Measurements from ENCODE around the gene GALNT6.

The GALNT6 gene

DNA sequence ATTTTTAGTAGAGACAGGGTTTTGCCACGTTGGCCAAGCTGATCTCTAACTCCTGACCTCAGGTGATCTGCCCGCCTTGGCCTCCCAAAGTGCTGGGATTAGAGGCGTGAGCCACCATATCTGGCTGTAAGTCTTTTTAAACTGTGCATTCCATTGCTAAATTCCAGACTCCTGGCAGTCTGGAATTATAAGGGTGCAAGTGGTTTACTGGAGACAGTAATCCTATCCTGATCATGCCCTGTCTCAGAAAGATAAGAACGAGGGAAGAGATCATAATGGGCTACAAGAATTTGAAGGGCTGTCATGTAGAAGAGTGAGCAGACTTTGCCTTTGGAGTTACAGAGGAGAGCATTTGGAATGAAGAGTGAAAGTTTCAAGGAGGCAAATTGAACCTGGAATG lies 26.6 kb upstream of the GALNT6 start:
- TF ChIP-seq, protein P1, sequence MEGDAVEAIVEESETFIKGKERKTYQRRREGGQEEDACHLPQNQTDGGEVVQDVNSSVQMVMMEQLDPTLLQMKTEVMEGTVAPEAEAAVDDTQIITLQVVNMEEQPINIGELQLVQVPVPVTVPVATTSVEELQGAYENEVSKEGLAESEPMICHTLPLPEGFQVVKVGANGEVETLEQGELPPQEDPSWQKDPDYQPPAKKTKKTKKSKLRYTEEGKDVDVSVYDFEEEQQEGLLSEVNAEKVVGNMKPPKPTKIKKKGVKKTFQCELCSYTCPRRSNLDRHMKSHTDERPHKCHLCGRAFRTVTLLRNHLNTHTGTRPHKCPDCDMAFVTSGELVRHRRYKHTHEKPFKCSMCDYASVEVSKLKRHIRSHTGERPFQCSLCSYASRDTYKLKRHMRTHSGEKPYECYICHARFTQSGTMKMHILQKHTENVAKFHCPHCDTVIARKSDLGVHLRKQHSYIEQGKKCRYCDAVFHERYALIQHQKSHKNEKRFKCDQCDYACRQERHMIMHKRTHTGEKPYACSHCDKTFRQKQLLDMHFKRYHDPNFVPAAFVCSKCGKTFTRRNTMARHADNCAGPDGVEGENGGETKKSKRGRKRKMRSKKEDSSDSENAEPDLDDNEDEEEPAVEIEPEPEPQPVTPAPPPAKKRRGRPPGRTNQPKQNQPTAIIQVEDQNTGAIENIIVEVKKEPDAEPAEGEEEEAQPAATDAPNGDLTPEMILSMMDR (IDR thresholded peaks at IDR 0.05; ENCODE audit: low read depth, low read length): no peak

DNA sequence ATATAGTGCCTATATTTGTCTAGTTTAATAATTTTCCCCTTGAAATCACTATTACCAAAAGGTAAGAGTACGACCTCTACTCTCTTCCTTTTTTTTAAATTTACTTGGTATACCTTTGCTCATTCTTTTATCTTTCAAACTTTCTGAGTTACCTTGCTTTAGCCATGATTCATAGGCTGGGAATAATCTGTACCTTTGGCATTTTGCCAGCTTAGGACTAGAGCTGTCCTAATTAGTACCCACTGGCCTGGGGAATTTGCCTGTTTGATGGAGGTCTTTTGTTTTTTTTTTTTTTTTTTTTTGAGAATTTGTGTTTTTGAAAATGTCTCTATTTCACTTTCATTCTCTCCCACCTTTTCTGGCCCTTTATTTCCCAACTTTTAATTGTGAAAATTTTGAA lies 24.7 kb upstream of the GALNT6 start:
- TF ChIP-seq, protein P1 (IDR thresholded peaks at IDR 0.05; ENCODE audit: low read depth, low read length): no peak
- H3K4me3 ChIP-seq (ENCODE audit: low read depth, low read length): no peak overlapping the region

More for the DNA sequence above, 26.6 kb upstream of the GALNT6 start:
- H3K4me3 ChIP-seq (ENCODE audit: low read depth, low read length): no peak overlapping the region

DNA sequence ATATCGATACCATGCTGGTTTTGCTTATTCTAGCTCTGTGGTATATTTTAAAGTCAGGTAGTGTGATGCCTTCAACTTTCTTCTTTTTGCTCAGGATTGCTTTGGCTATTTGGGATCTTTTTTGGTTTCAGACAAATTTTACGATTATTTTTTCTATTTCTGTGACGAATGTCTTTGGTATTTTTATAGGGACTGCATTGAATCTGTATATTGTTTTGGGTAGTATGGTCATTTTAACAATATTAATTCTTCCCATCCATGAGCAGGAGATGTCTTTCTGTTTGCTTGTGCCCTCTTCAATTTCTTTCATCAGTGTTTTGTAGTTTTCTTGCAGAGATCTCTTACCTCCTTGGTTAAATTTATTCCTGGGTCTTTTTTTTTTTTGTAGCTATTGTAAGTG lies 22.6 kb upstream of the GALNT6 start:
- H3K4me3 ChIP-seq (ENCODE audit: low read depth, low read length): no peak overlapping the region
- TF ChIP-seq, protein P1 (IDR thresholded peaks at IDR 0.05; ENCODE audit: low read depth, low read length): no peak

DNA sequence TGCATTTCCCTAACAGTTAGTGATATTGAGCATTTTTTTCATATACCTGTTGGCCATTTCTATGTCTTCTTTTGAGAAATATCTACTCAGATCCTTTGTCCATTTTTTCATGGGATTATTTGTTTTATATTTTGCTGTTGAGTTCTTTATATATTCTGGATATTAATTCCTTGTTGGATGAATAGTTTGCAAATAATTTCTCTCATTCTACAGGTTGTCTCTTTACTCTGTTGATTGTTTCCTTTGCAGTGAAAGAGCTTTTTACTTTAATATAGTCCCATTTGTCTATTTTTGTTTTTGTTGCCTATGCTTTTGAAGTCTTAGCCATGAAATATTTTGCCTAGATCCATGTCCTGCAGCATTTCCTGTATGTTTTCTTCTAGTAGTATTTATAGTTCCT lies 21.9 kb upstream of the GALNT6 start:
- TF ChIP-seq, protein P1 (IDR thresholded peaks at IDR 0.05; ENCODE audit: low read depth, low read length): no peak
- H3K4me3 ChIP-seq (ENCODE audit: low read depth, low read length): no peak overlapping the region

DNA sequence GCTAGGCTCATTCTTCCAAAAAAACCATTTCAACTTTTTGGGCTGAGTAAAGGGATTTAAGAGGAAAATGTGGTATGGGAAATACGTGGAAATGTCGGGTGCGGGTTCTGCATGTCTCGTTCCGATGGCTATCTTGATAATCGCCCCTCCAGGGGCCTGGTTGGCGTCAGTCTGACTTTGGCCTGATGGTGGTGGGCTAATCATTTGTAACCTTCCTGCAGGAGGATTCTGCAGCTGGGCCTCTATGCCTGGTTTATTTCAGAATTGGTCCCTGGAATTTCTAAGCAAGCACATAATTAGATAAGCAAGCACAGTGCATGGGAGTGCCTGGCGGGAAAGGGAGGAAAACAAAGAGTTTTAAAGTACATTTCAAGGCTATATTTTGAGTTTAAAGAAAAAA lies 18.6 kb upstream of the GALNT6 start:
- TF ChIP-seq, protein P1 (IDR thresholded peaks at IDR 0.05; ENCODE audit: low read depth, low read length): no peak
- no peak overlapping the region for H3K4me3 ChIP-seq (ENCODE audit: low read depth, low read length)

- TF ChIP-seq, protein P1 (IDR thresholded peaks at IDR 0.05; ENCODE audit: low read depth, low read length): no peak
- H3K4me3 ChIP-seq (ENCODE audit: low read depth, low read length): no peak overlapping the region
Measured at GRCh38 chr12:51407604-51408003, 16.4 kb upstream of the GALNT6 start.

GRCh38 chr12:51406859-51407258 lies 15.7 kb upstream of the GALNT6 start:
- no peak overlapping the region for H3K4me3 ChIP-seq (ENCODE audit: low read depth, low read length)
- TF ChIP-seq, protein P1 (IDR thresholded peaks at IDR 0.05; ENCODE audit: low read depth, low read length): no peak
